ENCODE data around the gene DDB1.

DNA sequence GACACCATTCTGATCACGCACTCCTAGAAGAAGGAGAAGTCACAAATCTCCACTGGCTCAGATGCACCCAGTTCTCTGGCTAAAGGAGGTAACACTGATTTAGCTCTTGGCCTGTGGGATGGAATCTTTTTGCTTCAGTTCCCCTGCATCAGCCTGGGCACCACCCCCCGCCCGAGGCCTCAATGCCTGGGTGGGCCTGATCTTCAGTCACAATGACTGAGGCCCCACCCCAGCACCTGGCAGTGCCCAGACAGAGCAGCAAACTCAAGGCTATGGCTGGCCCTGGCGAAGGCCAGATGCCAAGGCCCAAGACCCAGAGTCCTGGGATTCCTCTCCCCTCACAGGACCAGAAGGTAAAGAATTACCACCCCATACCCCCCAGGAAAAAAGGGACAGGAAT lies 23.8 kb upstream of the DDB1 start:
- TF ChIP-seq ETS2 (tag; IDR thresholded peaks at IDR 0.05; ENCODE audit: borderline replicate concordance, poor library complexity, severe bottlenecking) (no peak), EZH2 (IDR thresholded peaks at IDR 0.05; ENCODE audit: borderline replicate concordance, low read depth, low read length) (no peak), GABPB1 (CRISPR knock-in tag; IDR thresholded peaks at IDR 0.05) (no peak)
- TF ChIP-seq, protein P1, sequence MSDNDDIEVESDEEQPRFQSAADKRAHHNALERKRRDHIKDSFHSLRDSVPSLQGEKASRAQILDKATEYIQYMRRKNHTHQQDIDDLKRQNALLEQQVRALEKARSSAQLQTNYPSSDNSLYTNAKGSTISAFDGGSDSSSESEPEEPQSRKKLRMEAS (CRISPR knock-in tag; IDR thresholded peaks at IDR 0.05): no peak
- TF ChIP-seq, protein P2, sequence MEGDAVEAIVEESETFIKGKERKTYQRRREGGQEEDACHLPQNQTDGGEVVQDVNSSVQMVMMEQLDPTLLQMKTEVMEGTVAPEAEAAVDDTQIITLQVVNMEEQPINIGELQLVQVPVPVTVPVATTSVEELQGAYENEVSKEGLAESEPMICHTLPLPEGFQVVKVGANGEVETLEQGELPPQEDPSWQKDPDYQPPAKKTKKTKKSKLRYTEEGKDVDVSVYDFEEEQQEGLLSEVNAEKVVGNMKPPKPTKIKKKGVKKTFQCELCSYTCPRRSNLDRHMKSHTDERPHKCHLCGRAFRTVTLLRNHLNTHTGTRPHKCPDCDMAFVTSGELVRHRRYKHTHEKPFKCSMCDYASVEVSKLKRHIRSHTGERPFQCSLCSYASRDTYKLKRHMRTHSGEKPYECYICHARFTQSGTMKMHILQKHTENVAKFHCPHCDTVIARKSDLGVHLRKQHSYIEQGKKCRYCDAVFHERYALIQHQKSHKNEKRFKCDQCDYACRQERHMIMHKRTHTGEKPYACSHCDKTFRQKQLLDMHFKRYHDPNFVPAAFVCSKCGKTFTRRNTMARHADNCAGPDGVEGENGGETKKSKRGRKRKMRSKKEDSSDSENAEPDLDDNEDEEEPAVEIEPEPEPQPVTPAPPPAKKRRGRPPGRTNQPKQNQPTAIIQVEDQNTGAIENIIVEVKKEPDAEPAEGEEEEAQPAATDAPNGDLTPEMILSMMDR (IDR thresholded peaks at IDR 0.05 in 2 of 3, conservative IDR thresholded peaks at IDR 0.05 in 1 of 3; ENCODE audit: insufficient read depth in 2 of 3, low read depth in 1 of 3, low read length in 3 of 3): no peak
